GM08714 (cell line): ENCODE data around the gene SCARF1.
A peak's percentile ranks its signal among the peaks of the same experiment; 100 is the strongest.

Source experiments
- H3K4me3 ChIP-seq: fragments of 200-500 bp; sonication (Bioruptor generic); 2 replicates; pipeline ENCODE4 v1.5.1; 2014; ENCODE audit warnings: mild to moderate bottlenecking, low read length, inconsistent platforms
- ZNF274 ChIP-seq: IDR thresholded peaks from 2 replicates; pipeline ENCODE4 v1.6.1; 2012; ENCODE audit warnings: mild to moderate bottlenecking, low read depth, low read length

The SCARF1 gene

DNA sequence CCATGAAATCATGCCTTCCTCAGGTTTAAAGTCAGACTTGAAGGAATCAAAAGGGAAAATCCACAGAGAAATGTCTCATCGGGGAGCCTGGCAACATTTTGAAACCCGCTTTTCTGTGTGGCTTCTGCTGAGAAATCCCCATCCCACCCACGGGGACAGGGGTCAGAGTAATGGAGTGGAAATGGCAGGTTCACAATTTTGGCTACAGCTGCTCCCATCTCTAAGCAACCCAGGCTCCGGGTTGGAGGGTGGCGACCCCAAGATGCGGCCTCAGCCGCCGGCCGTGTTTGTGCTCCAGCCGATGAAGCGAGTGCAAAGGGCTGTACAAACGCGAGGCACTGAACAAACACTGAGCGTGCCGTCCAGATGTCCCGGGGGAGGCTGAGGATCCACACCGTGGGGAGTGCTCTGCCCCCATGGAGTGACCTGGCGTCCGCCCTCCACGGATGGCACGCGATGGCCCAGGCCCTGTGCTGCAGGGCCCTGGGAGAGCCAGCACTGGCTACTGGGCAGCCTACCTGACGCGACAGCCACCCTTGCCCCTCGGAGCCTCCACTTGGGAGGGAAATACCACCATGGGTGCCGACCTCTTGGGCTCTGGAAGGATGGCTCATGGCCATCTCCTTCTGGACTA is 39.1 kb downstream of the SCARF1 start:
- H3K4me3 ChIP-seq: no peak overlapping the region
- TF ChIP-seq ZNF274: no peak

DNA sequence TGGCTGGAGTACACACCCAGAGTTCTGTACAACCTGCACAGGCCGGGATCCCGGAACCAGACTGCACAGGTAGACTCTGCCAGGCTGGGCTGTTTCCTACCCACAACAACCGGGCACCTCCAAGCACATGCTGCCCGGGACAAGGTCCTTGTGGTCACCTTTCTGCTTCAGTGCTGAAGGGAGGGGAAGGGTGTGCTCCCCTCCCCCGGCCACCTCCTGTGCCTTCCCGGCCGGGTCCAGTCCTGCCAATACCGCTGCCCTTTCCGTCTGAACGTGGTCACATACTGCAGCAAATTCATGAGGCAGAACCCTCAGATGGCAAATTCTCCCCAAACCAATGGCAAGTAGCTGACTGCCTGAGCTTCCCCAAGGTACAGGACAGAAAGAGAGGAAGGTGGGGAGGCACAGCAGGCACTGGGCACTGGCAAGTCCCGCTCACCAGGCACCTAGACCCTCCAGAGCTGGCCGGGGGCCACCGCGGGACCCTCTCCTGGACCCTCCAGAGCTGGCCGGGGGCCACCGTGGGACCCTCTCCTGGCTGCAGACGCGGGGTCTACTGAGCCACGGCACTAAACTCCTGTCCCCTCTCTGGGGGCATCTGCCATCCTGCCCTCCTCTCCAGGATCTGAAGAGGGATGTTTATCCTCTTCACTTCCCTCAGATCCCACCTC is 39.7 kb downstream of the SCARF1 start:
- H3K4me3 ChIP-seq: no peak overlapping the region
- no peak for TF ChIP-seq ZNF274

DNA sequence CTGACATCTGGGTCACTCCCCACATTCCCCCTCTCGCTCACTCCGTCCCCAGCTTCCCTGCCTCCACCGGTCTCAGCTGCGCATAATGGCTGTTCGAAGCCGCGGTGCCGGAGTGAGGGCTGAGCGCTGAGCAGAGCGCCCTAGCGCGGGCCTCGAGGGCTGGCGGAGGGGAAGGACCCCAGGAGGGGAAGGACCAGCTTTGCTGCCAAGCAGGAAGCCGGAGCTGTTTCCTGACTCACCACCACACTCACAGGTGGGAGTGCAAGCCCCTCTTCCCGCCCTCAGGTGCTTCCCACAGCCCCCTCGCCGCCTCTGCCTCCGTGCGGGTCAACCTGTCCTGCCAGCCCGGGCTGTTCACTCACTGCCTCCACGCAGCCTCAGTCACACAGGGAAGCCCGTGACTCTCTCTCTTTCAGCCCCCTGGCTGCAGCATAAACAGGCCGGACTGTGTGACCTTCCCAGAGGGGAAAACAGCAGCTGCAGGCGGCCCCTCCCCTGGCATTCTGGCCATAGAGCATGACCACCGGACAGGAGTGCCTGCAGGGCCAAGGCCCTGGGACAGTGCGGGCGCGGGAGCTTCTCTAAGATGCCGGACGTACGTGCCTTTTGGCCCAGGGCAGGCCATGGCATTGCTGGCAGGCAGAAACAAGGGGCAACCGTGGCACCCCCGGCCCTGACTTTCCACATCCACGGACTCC is 40.6 kb downstream of the SCARF1 start:
- H3K4me3 ChIP-seq: no peak overlapping the region
- TF ChIP-seq ZNF274: no peak

DNA sequence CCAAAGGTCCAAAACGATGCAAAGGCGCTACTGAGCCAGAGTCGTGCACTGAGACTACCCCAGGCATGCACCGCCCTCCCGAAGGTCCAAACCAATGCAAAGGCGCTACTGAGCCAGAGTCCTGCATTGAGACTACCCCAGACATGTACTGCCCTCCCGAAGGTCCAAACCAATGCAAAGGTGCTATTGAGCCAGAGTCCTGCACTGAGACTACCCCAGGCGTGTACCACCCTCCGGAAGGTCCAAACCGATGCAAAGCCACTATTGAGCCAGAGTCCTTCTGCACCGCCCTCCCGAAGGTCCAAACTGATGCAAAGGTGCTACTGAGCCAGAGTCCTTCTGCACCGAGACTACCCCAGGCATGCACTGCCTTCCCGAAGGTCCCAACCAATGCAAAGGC is 44.0 kb downstream of the SCARF1 start:
- no peak overlapping the region for H3K4me3 ChIP-seq
- TF ChIP-seq ZNF274: no peak

DNA sequence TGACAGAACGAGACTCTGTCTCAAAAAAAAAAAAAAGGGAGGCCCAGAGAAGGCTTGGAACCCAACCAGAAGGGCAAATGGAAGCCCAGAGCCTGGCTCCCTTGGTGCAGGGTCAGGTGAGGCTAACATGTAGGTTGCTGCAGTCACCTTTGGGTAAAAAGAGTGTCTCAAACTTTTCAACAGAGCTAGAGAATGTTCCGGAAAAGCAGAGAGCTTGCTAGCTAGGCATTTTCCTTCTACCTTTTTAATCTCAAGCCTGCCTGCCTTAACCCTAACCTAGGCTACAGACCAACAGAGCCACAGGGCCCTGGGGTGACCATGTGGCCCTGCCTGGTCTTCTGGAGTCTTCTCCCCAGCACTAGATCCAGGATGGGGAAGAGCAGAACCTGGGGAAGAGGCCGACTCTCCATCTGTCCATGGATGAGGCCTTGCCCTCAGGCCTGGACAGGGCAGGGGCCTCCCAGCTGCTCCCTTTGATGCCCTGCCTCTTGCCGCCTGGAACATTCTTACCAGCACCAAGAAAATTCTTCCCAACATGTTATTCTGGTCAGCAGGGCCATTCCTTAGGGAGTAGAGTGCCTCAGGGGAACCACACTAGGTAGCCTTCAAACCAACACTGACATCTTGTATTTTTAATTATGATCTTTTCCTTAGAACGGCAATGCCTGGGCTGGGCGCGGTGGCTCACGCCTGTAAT is 47.0 kb downstream of the SCARF1 start:
- no peak for TF ChIP-seq ZNF274

DNA sequence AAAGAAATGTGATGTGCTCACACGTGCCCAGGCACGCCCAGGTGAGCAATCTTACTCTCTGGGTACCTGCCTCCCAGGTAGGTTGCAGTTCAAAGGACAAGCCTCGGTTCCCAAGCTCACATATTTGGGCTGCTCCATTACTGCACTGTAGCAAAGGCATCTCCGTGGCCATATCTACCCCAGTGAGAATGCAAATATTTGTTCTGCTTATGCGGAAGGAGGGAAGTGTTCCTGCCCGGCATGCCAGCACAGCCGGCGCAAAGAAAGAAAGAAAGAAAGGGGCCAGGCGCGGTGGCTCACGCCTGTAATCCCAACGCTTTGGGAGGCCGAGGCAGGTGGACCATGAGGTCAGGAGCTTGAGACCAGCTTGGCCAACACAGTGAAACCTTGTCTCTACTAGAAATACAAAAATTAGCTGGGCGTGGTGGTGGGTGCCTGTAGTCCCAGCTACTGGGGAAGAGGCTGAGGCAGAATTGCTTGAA is 47.6 kb downstream of the SCARF1 start:
- TF ChIP-seq ZNF274: no peak
- no peak overlapping the region for H3K4me3 ChIP-seq

More for the DNA sequence above, 47.0 kb downstream of the SCARF1 start:
- no peak overlapping the region for H3K4me3 ChIP-seq

DNA sequence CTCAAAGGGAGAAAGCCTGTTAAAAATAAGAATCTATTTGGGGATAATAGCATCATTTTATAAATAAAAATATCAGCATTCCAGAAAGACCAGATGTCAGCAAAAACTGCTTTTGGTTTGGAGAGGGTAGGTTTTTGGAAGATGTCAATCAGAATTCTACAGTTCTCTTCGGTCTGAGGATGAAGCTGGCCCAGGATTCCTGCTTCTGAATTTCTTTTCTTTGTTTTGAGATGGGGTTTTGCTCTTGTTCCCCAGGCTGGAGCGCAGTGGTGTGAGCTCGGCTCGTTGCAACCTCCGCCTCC is 52.0 kb downstream of the SCARF1 start:
- no peak for TF ChIP-seq ZNF274
- no peak overlapping the region; the same call in 1 of the 2 replicates for H3K4me3 ChIP-seq

DNA sequence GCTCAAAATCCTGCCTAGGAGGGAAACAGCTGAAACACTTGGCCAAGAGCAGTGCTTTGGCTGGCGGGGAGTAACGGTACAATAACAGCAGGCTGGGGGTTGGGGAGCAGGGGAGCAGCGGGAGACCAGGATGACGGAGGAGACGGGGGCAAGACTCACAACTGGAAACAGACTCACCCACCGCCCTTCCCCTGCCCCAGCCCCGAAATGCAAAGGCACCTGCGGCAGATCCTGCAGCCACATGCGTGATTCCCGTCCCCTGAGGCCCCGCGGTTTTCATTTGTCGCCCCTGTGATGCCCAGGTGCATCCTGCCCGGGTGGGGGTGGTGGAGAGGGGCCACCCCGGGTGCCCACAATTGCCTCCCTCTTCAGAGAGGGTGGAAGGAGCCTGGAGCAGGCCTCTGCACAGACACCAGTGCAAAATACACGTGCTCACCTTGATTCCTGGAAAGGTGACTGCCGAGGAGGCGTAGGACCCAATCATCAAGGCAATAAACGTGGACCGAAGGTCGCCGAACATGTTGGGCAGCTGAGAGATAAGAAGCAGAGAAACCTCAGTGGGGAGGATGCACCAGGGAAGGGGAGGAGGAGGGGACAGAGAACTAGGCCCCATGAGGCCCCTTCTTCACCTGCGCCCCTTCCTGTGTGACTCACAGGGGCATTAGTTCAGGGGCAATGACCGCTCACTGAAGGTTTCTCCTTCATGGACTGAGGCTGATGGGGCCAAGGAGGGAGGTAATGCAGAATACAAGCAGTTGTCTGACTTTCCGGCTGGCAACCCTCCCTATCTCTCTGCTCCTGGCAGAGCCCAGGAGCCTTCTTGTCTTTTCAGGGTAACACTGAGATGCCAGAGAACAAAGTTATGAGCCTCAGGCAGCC is 52.5 kb downstream of the SCARF1 start:
- H3K4me3 ChIP-seq: peak overlapping the region; percentile 2; the same call in 1 of the 2 replicates
- no peak for TF ChIP-seq ZNF274

DNA sequence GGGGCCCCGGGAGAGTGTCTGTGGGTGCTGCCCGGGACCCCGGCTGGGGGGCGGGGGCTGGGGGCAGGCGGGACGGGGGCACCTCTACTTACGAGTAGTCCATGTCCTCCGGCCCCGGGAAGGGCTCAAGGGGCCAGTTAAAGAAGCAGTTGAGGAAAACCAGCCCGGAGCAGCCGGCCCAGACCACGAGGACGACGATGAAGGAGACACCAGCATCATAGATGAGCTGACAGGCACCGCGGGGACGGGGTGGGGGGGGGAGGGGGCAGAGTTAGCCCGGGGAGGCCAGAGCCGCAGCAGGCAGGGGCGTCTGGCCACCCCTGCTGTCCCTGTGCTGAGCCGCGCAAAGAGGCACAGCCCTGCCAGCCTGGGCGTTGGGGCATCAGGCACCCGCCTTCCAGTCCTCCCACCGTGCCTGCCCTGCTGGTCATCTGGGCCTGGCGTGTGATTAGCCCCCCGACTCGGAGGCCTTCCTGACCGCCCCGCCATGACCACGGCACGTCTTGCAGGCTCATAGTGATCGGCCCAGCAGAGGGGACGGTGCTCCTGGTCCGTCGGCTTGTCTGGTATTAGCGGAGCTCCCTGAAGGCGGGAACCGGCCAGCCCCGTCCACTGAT is 54.0 kb downstream of the SCARF1 start:
- H3K4me3 ChIP-seq: no peak overlapping the region
- TF ChIP-seq ZNF274: no peak

DNA sequence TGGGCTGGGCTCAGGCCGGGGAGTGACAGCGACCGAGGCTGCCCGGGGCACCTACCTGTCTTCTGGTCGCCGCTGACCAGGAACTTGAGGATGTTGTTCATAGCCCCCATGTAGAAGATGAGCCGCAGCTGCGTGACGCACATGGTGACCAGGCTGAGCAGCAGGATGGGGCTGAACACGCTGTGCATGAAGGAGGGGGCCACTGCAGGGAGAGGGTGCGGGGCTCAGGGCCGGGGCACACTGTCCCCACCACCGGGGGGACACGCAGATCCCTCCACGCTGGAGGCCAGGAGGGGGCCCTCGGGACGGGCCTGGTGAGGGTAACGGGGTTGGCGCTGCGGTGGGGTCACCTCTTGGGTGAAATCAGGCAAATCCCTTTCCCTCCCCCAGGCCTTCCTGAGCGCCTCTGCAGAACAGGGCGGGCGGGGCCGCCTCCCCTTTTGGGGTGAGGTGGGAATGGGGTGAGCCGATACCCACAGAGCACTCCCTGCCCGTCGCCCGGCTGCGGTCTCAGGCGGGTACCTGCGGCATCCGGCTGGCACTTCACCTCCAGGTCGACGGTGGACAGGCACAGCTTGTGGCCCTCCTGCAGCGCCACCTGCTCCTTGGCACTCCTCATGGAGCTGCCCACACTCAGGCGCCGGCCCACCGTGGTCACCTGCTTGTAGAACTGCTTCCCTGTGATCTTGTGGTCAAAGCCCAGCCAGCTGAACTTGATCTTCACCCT is 54.6 kb downstream of the SCARF1 start:
- TF ChIP-seq ZNF274: no peak
- no peak overlapping the region for H3K4me3 ChIP-seq

DNA sequence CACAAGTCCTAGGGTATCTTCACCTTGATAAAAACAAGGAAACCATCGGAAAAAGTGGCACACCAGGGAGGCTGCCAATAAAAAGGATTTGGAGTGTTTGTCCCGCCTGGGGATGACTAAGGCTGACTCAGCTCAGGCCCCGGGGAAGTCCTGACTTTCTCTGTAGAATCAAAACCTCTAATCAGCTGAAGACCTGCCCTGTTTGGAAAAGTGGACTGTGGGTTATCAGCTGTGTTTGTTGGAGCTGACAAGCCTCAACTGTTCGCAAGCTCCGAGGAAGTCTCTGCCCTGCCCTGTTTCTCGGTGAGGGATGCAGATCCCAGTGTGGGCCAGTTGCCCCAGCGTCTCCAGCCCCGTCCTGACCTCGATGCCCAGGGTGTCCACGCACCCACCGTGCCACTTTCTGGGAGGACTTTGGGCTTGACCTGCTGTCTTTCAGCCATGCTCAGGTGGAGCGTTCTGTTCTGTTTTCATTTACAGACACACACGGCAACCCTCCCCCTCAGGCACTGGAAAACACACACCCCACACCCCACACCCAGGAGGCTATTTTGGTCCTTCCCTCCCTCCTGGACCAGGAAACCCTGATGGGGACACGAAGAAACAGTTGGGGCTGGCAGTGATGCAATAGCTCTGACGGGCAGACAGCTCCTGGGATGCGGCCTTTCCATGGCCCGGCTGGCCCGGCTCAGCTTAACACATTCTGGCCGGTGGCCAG is 55.3 kb downstream of the SCARF1 start:
- TF ChIP-seq ZNF274: no peak
- no peak overlapping the region for H3K4me3 ChIP-seq
